Measurements from ENCODE around the gene CD244.
"Not testable (repeated sequence)": the region's sequence is repeated elsewhere in the genome, so short reads cannot be mapped to it uniquely, and the experiment has no call there.

Gene CD244

DNA sequence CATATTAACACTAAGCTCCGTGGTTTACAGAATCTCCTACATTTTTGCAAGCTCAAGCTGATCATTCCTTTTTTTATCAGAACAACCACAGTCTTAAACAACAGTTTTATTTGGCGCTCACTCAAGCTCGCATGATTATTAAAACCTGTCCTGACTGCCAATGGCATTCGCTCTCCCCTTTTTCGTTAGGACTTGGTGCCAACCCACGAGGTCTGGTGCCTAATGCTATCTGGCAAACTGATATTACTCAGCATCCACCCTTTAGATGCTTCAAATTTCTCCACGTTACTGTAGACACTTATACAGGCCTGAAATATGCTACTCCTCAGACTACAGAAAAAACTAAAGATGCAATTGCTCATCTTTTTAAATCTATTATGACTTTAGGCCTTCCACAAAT lies 45.3 kb upstream of the CD244 start:
- Histone ChIP-seq H3K27me3 (ENCODE audit: insufficient read depth, low read depth) (no peaks in the 10 kb centered on the region), H3K4me3 (IDR thresholded peaks at IDR 0.05; ENCODE audit: insufficient read depth, low read depth, low read length) (no peak overlapping the region), H3K79me2 (ENCODE audit: insufficient read depth, low read depth) (no peaks in the 10 kb centered on the region), H3K4me1 (ENCODE audit: low read depth, poor library complexity, severe bottlenecking) (no peaks in the 10 kb centered on the region), H3K36me3 (ENCODE audit: insufficient read depth) (no peaks in the 10 kb centered on the region), H4K20me1 (ENCODE audit: insufficient read depth) (no peaks in the 10 kb centered on the region), H3K4me2 (no peak overlapping the region), H3K9ac (no peak overlapping the region), H3K27ac (no peak overlapping the region), H2AFZ (ENCODE audit: low read depth) (no peak overlapping the region)
- TF ChIP-seq, protein P1, sequence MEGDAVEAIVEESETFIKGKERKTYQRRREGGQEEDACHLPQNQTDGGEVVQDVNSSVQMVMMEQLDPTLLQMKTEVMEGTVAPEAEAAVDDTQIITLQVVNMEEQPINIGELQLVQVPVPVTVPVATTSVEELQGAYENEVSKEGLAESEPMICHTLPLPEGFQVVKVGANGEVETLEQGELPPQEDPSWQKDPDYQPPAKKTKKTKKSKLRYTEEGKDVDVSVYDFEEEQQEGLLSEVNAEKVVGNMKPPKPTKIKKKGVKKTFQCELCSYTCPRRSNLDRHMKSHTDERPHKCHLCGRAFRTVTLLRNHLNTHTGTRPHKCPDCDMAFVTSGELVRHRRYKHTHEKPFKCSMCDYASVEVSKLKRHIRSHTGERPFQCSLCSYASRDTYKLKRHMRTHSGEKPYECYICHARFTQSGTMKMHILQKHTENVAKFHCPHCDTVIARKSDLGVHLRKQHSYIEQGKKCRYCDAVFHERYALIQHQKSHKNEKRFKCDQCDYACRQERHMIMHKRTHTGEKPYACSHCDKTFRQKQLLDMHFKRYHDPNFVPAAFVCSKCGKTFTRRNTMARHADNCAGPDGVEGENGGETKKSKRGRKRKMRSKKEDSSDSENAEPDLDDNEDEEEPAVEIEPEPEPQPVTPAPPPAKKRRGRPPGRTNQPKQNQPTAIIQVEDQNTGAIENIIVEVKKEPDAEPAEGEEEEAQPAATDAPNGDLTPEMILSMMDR (conservative IDR thresholded peaks at IDR 0.05; ENCODE audit: low read depth, low read length) = no peak

DNA sequence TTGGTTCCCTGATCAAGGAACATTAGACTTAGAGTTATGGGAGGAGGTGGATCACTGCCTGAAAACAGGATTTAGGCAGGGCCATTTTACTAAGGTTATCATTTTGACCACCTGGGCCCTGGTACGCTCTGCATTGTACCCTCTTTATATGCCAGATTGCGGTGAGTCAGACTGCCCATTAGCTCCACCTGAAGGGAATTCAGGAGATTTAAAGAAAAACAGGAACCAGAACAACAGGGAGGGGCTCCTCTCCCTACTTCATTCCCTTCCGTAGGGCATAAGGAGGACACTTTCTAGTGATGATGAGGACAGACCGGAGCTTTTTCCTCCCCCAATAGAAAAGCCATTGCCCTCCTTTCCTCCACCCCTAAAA lies 42.9 kb upstream of the CD244 start:
- Histone ChIP-seq H3K4me3 (IDR thresholded peaks at IDR 0.05; ENCODE audit: insufficient read depth, low read depth, low read length) (no peak overlapping the region), H3K79me2 (ENCODE audit: insufficient read depth, low read depth) (no peaks in the 10 kb centered on the region), H3K9ac (no peak overlapping the region), H2AFZ (ENCODE audit: low read depth) (no peak overlapping the region; the same call in 1 of the 2 replicates), H3K4me1 (ENCODE audit: low read depth, poor library complexity, severe bottlenecking) (no peaks in the 10 kb centered on the region), H3K27ac (no peak overlapping the region), H3K36me3 (ENCODE audit: insufficient read depth) (no peaks in the 10 kb centered on the region), H3K27me3 (ENCODE audit: insufficient read depth, low read depth) (no peaks in the 10 kb centered on the region), H4K20me1 (ENCODE audit: insufficient read depth) (no peaks in the 10 kb centered on the region), H3K4me2 (no peak overlapping the region)
- TF ChIP-seq, protein P1 (conservative IDR thresholded peaks at IDR 0.05; ENCODE audit: low read depth, low read length) = no peak

DNA sequence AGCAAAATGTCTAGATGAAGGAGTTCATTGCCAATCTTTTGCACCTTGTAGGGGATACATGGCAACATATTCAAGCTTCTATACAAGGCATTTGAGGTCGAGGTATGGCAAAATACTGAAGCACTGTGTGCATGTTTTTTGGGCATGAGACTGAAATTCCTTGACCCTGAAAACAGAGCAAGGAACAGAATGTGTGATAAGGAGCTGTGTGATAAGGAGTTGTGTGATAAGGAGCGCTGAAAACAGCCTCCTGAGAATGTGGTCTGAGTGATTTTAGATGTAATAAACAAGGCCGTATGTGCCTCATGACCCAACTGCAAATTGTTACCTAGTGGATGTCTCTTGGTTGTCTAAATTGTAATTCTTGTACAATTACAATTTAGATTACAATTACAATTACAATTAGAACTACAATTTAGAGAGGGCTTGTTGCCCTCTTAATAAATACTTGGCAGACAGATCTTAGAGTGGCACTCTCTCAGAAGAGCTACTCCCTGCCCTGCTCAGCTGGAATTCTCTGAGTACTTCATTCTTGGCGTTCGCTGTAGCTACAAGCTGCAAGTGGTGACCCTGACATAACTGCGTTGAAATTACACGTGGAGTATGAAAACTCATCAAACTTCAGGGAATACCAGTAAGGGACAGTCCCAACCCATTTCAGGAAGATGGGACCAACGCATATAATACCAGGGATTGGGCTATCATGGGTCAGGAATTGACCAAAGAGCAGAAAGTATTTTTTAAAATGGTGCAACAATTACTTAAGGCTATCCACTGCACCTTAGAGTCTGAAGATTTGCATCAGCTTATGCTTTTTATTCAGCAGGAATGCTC lies 42.3 kb upstream of the CD244 start:
- no peak overlapping the region for H3K27ac ChIP-seq
- no peaks in the 10 kb centered on the region for H3K36me3 ChIP-seq (ENCODE audit: insufficient read depth)
- H4K20me1 ChIP-seq (ENCODE audit: insufficient read depth) = no peaks in the 10 kb centered on the region
- no peak overlapping the region for H3K9ac ChIP-seq
- H3K4me3 ChIP-seq (IDR thresholded peaks at IDR 0.05; ENCODE audit: insufficient read depth, low read depth, low read length) = no peak overlapping the region
- no peaks in the 10 kb centered on the region for H3K27me3 ChIP-seq (ENCODE audit: insufficient read depth, low read depth)
- no peaks in the 10 kb centered on the region for H3K4me1 ChIP-seq (ENCODE audit: low read depth, poor library complexity, severe bottlenecking)
- TF ChIP-seq, protein P1 (conservative IDR thresholded peaks at IDR 0.05; ENCODE audit: low read depth, low read length) = no peak
- no peaks in the 10 kb centered on the region for H3K79me2 ChIP-seq (ENCODE audit: insufficient read depth, low read depth)
- no peak overlapping the region; the same call in 1 of the 2 replicates for H2AFZ ChIP-seq (ENCODE audit: low read depth)
- no peak overlapping the region for H3K4me2 ChIP-seq

DNA sequence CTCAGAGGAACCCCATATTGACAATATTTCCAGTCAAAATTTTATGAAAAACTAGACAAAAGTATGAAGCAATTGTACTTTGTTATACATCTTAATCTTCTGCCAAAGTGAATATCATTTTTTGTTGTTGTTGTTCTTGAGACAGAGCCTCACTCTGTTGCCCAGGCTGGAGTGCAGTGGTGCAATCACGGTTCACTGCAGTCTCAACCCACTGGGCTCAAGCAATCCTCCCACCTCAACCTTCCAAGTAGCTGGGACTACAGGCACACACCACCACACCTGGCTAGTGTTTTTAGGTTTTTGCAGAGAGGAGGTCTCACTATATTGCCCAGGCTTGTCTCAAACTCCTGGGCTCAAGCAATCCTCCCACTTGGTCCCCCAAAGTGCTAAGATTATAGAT lies 39.6 kb upstream of the CD244 start:
- not testable (repeated sequence) for H3K27me3 ChIP-seq (ENCODE audit: insufficient read depth, low read depth); H3K4me1 ChIP-seq (ENCODE audit: low read depth, poor library complexity, severe bottlenecking); H3K4me2 ChIP-seq; H3K4me3 ChIP-seq (IDR thresholded peaks at IDR 0.05; ENCODE audit: insufficient read depth, low read depth, low read length); H3K79me2 ChIP-seq (ENCODE audit: insufficient read depth, low read depth); H4K20me1 ChIP-seq (ENCODE audit: insufficient read depth); H3K27ac ChIP-seq; H3K9ac ChIP-seq; H2AFZ ChIP-seq (ENCODE audit: low read depth); H3K36me3 ChIP-seq (ENCODE audit: insufficient read depth)

DNA sequence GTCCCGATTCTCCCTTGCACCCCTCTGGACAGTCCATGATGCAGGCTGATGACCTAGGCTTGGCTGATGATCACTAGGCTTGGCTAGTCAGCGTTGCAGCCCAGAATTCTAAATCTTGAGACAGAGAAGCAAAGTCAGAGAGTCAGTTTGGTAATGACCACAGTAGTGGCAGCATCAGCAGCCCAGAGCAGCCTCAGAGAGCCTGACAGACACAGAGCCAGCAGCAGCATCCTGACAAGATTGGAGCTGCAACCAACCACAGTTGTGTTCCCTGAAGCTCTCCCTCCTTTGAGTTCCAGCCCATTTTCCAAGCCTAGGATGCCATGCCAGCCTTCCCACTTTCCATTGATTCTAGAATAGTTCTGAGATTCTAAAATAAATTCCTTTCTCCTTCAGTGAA lies 39.1 kb upstream of the CD244 start:
- H3K79me2 ChIP-seq (ENCODE audit: insufficient read depth, low read depth) = no peaks in the 10 kb centered on the region
- no peak overlapping the region for H3K9ac ChIP-seq
- no peaks in the 10 kb centered on the region for H4K20me1 ChIP-seq (ENCODE audit: insufficient read depth)
- H3K4me3 ChIP-seq (IDR thresholded peaks at IDR 0.05; ENCODE audit: insufficient read depth, low read depth, low read length) = no peak overlapping the region
- H3K27ac ChIP-seq = no peak overlapping the region
- H2AFZ ChIP-seq (ENCODE audit: low read depth) = no peak overlapping the region
- no peaks in the 10 kb centered on the region for H3K27me3 ChIP-seq (ENCODE audit: insufficient read depth, low read depth)
- H3K4me2 ChIP-seq = no peak overlapping the region
- TF ChIP-seq, protein P1 (conservative IDR thresholded peaks at IDR 0.05; ENCODE audit: low read depth, low read length) = no peak
- H3K4me1 ChIP-seq (ENCODE audit: low read depth, poor library complexity, severe bottlenecking) = no peaks in the 10 kb centered on the region
- no peaks in the 10 kb centered on the region for H3K36me3 ChIP-seq (ENCODE audit: insufficient read depth)

DNA sequence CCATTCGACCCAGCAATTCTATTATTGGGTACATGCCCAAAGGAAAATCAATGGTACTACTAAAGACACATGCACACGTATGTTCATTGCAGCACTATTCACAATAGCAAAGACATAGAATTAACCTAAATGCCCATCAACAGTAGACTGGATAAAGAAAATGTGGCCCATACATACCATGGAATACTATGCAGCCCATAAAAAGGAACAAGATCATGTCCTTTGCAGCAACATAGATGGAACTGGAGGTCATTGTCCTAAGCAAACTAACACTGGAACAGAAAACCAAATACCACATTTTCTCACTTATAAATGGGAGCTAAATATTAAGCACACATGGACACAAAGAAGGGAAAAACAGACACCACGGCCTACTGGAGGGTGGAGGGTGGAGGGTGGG lies 38.0 kb upstream of the CD244 start:
- H3K9ac ChIP-seq; H3K4me1 ChIP-seq (ENCODE audit: low read depth, poor library complexity, severe bottlenecking); H3K27me3 ChIP-seq (ENCODE audit: insufficient read depth, low read depth); H3K4me2 ChIP-seq; H3K36me3 ChIP-seq (ENCODE audit: insufficient read depth); H3K27ac ChIP-seq; H3K4me3 ChIP-seq (IDR thresholded peaks at IDR 0.05; ENCODE audit: insufficient read depth, low read depth, low read length); H4K20me1 ChIP-seq (ENCODE audit: insufficient read depth); H2AFZ ChIP-seq (ENCODE audit: low read depth); H3K79me2 ChIP-seq (ENCODE audit: insufficient read depth, low read depth): not testable (repeated sequence)

DNA sequence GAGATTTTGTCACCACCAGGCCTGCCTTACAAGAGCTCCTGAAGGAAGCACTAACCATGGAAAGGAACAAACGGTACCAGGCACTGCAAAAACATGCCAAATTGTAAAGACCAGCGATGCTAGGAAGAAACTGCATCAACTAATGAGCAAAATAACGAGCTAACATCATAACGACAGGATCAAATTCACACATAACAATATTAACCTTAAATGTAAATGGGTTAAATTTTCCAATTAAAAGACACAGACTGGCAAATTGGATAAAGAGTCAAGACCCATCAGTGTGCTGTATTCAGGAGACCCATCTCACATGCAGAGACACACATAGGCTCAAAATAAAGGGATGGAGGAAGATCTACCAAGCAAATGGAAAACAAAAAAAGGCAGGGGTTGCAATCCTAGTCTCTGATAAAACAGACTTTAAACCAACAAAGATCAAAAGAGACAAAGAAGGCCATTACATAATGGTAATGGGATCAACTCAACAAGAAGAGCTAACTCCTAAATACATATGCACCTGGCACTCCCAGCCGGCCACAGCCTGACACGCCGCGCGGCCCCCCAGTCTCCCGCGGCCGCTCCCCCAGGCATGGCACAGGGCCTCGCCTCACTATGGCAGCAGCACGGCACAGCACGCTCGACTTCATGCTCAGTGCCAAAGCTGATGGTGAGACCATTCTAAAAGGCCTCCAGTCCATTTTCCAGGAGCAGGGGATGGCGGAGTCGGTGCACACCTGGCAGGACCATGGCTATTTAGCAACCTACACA lies 31.9 kb upstream of the CD244 start:
- not testable (repeated sequence) for H3K27me3 ChIP-seq (ENCODE audit: insufficient read depth, low read depth); H3K4me2 ChIP-seq; H3K36me3 ChIP-seq (ENCODE audit: insufficient read depth); H3K4me1 ChIP-seq (ENCODE audit: low read depth, poor library complexity, severe bottlenecking); H3K4me3 ChIP-seq (IDR thresholded peaks at IDR 0.05; ENCODE audit: insufficient read depth, low read depth, low read length); H2AFZ ChIP-seq (ENCODE audit: low read depth); H3K9ac ChIP-seq; H3K27ac ChIP-seq; H4K20me1 ChIP-seq (ENCODE audit: insufficient read depth); H3K79me2 ChIP-seq (ENCODE audit: insufficient read depth, low read depth)

All from KMS-11 (cell line).